H7 (cell line): Measurements from ENCODE around the gene IFT57. TPM values are rescaled to one million over a fixed set of nuclear protein-coding genes. Genes with fewer than 3 reads are reported as not detected.

ENCODE experiments used
- DNase-seq: peaks from one replicate; pipeline ENCODE4 v3.0.0; 2012
- H3K27me3 ChIP-seq: 2 replicates; pipeline ENCODE4 v1.6.0; 2011; ENCODE audit warnings: mild to moderate bottlenecking, low read length; ENCODE audit not compliant: control insufficient read depth, insufficient read depth
- H3K36me3 ChIP-seq: replicated peaks from 2 replicates; pipeline ENCODE4 v1.5.1; 2011; ENCODE audit warnings: low read length; ENCODE audit not compliant: control insufficient read depth, insufficient read depth
- H3K4me3 ChIP-seq: 2 replicates; pipeline ENCODE4 v1.5.1; 2011; ENCODE audit warnings: low read depth, mild to moderate bottlenecking, control low read depth, low read length, moderate library complexity; ENCODE audit not compliant: insufficient read depth
- total RNA-seq: library from RNA; depleted of rRNA; stranded (reverse); fragments of >200 nt; shearing (Covaris generic); gene quantifications from 2 replicates; pipeline ENCODE4 v1.2.3, GENCODE V29; 2014

Gene IFT57
- total RNA-seq, 1 experiment from 2014 or later = 28.7 TPM

GRCh38 chr3:108133858-108134554 is 88.2 kb downstream of the IFT57 start:
- DNase-seq = no peak
- Histone ChIP-seq H3K36me3 (no peaks in the 10 kb centered on the region), H3K4me3 (no peak overlapping the region), H3K27me3 (no peaks in the 10 kb centered on the region)

GRCh38 chr3:108133048-108133369 is 89.2 kb downstream of the IFT57 start:
- H3K36me3 ChIP-seq = no peaks in the 10 kb centered on the region
- H3K4me3 ChIP-seq = no peak overlapping the region
- no peaks in the 10 kb centered on the region for H3K27me3 ChIP-seq
- no peak for DNase-seq

GRCh38 chr3:108131475-108132134 is 90.6 kb downstream of the IFT57 start:
- no peak for DNase-seq
- Histone ChIP-seq H3K4me3 (no peak overlapping the region), H3K36me3 (no peaks in the 10 kb centered on the region), H3K27me3 (no peaks in the 10 kb centered on the region)

DNA sequence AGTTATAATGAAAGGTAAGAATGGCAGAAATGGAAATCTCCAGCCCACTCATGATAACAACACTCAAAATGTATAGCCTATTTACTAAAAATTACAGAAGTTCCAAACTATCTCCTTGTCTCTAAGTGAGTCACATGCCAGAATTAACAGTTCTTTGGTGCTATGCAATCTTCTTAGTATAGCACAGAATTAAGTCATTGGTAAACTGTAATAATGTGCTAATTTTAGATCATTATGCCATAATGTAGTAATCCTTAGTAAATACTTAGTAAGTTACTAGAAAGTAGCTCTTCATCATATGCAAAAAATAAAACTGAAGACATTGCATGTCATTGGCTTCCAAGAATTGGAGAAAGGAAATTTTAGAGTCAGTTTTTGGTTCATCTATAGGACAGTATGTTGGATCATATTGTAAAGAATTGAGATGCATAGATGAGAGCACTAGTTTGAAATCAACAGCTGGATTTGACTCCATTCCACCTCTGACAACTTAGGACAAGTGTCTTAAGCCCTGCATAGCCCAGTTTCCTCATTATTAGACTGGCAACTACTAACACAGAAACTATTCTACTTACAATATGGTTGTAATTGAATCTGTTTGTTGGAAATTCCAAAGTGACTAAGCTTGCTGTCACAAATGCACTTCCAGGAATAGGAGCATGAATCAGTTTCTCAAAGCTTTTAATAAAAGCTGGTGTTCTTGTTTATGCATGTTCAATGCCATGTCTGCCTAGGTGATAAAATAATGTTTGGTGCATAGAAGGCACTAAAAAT is 91.3 kb downstream of the IFT57 start:
- no peak for DNase-seq
- Histone ChIP-seq H3K36me3 (no peaks in the 10 kb centered on the region), H3K4me3 (no peak overlapping the region), H3K27me3 (no peaks in the 10 kb centered on the region)

GRCh38 chr3:108130236-108130635 is 92.0 kb downstream of the IFT57 start:
- Histone ChIP-seq H3K36me3 (no peaks in the 10 kb centered on the region), H3K4me3 (no peak overlapping the region), H3K27me3 (no peaks in the 10 kb centered on the region)
- no peak for DNase-seq

DNA sequence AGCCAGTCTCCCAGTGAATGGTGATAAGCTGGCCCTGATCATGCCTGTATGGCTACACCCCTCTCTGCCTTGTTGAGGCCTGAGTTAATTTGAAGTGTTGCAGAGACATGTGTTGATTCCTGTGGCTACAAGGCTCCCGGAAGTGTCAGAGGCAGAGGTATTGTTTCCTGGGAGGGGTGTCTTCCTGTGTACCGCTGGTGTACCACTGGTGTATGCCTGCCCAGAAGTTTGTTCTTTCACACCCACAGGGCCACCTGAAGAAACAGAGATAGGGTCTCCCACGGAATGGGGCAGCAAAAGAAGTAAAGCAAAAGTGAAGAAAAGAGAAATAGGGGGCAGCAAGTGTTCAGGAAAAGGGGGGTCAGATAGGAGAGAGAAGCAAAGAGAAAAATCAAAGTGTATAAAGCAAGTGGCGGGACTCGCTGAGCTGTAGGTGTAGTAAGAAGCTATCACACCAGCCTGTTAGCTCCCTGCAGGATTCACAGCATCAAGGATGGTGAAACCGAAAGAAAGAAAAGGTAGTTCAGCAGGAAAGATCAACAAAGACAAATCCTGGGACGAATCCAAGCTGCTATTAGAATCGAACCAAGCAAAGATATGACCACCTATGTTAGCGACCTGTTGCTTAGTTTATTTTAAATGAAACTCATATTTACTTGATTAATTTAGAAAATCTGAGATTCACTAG is 94.8 kb downstream of the IFT57 start:
- Histone ChIP-seq H3K27me3 (no peaks in the 10 kb centered on the region), H3K36me3 (no peaks in the 10 kb centered on the region), H3K4me3 (no peak overlapping the region)
- no peak for DNase-seq

DNA sequence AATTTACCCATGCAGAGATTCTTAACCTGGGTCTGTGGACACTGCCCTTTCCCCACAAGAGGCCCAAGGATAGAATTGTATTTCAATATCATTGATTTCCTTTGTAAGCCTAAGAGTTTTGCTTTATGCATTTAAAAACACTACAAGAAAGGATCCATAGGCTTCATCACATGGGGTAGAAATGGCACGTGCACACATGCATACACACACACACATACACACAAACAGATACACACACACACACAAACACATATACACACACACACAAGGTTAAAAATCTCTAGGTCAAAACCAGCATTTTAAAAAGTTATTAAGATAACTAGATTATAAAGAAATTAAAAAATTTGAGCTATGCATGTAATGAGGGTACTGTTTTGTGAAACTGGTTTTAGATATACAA is 95.9 kb downstream of the IFT57 start:
- DNase-seq = no peak
- no peaks in the 10 kb centered on the region for H3K27me3 ChIP-seq
- H3K36me3 ChIP-seq = no peaks in the 10 kb centered on the region
- H3K4me3 ChIP-seq = no peak overlapping the region

DNA sequence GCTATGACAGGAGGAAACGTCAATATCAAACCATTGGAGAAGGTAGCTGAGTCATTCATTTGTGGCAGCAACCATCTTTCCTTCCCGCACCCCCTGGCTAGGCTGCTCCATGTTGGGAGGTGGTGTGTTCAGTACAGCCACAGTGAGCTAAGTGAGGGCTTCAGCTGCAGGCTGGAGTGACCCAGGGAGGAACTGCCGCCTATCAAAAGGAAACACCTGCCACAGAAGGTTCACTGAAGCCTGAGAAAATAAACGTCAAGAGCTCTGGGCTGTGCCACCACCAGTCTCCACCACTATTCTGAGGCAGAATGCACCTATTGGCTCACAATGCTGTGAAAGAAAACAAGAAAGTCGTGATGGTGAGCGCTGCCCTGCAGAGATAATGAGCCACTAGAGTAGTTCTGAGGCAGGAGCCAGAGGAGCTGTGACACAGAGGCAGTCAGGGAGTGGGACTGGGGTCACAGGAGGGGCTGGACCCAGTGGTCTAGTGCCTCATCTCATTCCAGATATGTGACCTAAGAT is 96.6 kb downstream of the IFT57 start:
- Histone ChIP-seq H3K27me3 (no peaks in the 10 kb centered on the region), H3K36me3 (no peaks in the 10 kb centered on the region), H3K4me3 (no peak overlapping the region)
- no peak for DNase-seq

DNA sequence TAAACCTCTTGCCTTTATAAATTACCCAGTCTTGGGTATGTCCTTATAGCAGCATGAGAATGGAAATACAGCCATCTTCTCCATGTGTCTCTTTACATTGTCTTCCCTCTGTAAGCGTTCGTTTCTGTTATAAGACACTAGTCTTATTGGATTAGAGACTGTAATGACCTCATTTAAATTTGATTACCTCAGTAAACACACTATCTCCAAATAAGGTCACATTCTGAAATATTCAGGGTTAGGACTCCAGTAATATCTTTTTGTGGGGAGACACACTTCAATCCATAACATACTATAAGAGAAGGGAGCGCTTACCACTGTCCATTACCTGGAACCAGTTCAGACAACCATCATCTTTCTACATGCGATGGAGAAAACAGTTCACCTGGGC is 97.1 kb downstream of the IFT57 start:
- Histone ChIP-seq H3K27me3 (no peaks in the 10 kb centered on the region), H3K4me3 (no peak overlapping the region), H3K36me3 (no peaks in the 10 kb centered on the region)
- DNase-seq = no peak

DNA sequence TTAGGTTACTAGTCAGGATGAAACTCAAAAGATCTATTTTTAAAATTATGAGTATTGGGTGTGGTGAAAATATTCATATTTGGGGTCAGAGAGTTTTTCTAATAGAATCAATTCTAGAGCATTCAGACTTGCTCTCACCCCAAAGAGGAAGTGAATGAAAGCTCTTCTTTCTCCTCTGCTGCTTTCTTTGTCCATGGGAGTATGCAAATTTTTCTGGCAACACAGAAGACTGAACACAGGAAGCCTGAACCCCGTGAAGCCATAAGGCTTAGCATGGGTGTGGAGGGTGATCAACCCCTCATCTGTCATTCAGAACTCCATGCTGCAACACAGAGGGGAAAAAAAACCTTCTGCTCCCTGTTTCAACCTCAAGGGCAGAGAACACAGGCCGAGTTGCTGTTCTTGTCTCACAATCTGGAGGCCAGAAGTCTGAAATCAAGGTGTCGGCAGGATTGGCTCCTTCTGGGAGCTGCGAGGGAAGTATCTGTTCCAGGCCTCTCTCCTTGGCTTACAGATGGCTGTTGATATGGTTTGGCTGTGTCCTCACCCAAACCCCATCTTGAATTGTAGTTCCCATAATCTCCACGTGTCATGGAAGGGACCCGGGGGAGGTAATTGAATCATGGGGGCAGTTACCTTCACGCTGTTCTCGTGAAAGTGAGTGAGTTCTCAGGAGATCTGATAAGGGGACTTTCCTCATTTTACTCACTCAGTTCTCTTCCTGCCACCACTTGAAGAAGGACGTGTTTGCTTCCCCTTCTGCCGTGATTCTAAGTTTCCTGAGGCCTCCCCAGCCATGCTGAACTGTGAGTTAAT is 97.7 kb downstream of the IFT57 start:
- H3K4me3 ChIP-seq = no peak overlapping the region
- no peaks in the 10 kb centered on the region for H3K27me3 ChIP-seq
- DNase-seq = no peak
- no peaks in the 10 kb centered on the region for H3K36me3 ChIP-seq

- no peaks in the 10 kb centered on the region for H3K27me3 ChIP-seq
Observed at GRCh38 chr3:108123326-108123725, 98.9 kb downstream of the IFT57 start.

DNA sequence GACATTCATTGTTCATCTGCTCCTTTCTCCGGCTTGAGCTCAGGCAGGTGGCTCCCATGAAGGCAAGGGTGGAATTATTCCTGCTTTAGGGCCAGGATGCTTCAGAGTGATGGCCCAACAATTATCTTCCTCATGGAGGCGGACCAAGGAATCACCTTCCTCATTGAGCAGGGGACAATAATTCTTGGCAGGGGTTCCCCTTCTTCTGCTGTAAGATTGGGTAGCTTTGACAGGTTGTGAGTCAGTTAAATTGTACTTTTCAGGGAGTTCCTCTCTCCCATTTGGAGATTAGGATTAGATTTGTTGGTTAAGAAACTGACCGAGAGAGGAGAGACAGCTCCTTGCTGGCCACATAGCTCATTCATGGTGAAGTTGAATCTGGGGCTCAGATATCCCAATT is 99.9 kb downstream of the IFT57 start:
- Histone ChIP-seq H3K27me3 (no peaks in the 10 kb centered on the region), H3K36me3 (no peaks in the 10 kb centered on the region), H3K4me3 (no peak overlapping the region)
- DNase-seq = no peak

More at GRCh38 chr3:108123326-108123725, 98.9 kb downstream of the IFT57 start:
- Histone ChIP-seq H3K4me3 (no peak overlapping the region), H3K36me3 (no peaks in the 10 kb centered on the region)
- DNase-seq = no peak

DNA sequence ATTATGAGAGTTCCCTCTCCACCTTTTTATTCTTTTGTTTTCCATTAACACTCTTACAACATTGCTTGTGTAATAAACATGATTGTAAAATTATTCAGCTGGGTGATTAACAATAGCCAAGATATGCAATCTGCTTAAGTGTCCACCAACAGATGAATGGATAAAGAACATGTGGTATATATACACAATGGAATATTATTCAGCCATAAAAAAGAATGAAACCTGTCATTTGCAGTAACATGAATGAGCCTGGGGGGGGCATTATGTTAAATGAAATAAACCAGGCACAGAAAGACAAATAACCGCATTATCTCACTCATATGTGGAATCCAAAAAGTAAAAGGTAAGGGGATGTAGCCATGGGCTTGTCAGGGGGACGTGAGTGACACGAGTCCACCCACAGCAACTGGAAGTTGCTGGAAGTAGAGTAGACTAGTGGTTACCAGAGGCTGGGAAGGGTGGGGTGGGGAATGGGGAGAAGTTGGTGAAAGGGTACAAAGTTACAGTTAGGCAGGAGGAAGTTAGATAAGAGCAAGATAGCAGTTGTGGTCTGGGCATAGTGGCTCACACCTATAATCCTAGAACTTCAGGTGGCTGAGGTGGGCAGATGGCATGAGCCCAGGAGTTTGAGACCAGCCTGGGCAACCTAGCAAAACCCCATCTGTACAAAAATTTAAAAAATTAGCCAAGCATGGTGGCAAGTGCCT is 102.7 kb downstream of the IFT57 start:
- Histone ChIP-seq H3K4me3 (no peak overlapping the region), H3K36me3 (no peaks in the 10 kb centered on the region)
- DNase-seq = no peak

More for the DNA sequence above, 102.7 kb downstream of the IFT57 start:
- no peaks in the 10 kb centered on the region for H3K27me3 ChIP-seq
